Kidney epithelial cell (primary cell): ENCODE data around the gene AMY2B. TPM values are rescaled to one million over a fixed set of nuclear protein-coding genes. Genes with fewer than 3 reads are reported as not detected.
A peak's percentile ranks its signal among the peaks of the same experiment; 100 is the strongest.
"Not testable (repeated sequence)": the region's sequence is repeated elsewhere in the genome, so short reads cannot be mapped to it uniquely, and the experiment has no call there.

Experiments
- DNase-seq: peaks from one replicate; pipeline ENCODE4 v3.0.0-alpha.2; 2010; ENCODE audit warnings: low read depth
- H3K27me3 ChIP-seq: 2 replicates; pipeline ENCODE4 v1.6.0; 2011; ENCODE audit warnings: low read length; ENCODE audit not compliant: control insufficient read depth, insufficient read depth
- H3K36me3 ChIP-seq: 2 replicates; pipeline ENCODE4 v1.5.1; 2011; ENCODE audit warnings: low read length; ENCODE audit not compliant: control insufficient read depth, insufficient read depth
- H3K4me3 ChIP-seq: 2 replicates; pipeline ENCODE4 v1.5.1; 2011; ENCODE audit warnings: low read depth, mild to moderate bottlenecking, control low read depth, low read length
- CTCF ChIP-seq: IDR thresholded peaks from 2 replicates; pipeline ENCODE4 v1.5.1; 2011; ENCODE audit warnings: mild to moderate bottlenecking, moderate library complexity, low read length, control low read depth, inconsistent platforms; ENCODE audit not compliant: insufficient read depth, poor library complexity, severe bottlenecking
- total RNA-seq: library from RNA; depleted of rRNA; stranded (reverse); fragments of >200 nt; gene quantifications from 2 replicates; pipeline ENCODE4 v1.2.3, GENCODE V29; 2015

The AMY2B gene
- 3.4 and 6.3 TPM in 2 replicates for total RNA-seq

DNA sequence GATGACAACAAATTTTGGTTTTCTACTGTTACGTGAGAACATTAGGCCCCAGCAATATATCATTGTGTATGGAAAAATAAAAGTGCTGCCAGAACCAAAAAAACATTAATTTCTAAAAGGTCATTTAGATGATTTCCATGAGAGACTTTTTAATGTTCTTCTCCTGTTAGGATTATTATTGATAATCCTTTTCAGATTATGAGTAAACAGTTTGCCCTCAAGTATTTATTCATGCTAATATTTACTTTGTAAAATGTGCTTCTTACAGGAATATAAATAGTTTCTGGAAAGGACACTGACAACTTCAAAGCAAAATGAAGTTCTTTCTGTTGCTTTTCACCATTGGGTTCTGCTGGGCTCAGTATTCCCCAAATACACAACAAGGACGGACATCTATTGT, at the start of gene AMY2B:
Gene AMY2B (plus strand): TSS at position 301 of the 400 bp plus-strand sequence. CDS start 14 bp downstream, at position 315.
- H3K4me3 ChIP-seq, DNase-seq, H3K36me3 ChIP-seq, H3K27me3 ChIP-seq: not testable (repeated sequence)

- no peak for TF ChIP-seq CTCF
- no peaks in the 10 kb centered on the region for H3K27me3 ChIP-seq
- H3K4me3 ChIP-seq, result no peak overlapping the region
- no peak for DNase-seq
- H3K36me3 ChIP-seq, result no peaks in the 10 kb centered on the region
These were observed 48.0 kb upstream of the AMY2B start for GRCh38 chr1:103523346-103523745.

DNA sequence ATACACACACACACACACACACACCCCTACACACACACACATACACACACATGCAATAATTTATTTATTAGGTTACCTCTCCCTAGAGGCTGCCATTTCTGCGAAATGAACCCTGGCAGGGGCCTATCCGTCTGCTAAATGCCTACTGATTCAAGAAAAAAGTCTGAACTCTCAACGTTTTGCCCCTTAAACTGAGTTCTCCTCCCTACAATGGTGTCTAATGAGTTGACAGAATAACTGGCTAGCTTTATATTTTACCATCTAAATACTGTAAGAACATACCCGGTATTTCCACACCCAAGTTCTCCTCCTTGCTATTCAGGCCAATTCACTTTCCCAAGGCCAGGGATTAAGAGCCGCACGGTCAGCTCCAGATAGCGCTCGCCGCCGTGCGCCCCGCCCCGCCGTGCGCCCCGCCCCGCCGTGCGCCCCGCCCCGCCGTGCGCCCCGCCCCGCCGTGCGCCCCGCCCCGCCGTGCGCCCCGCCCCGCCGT, 46.2 kb upstream of the AMY2B start:
- peaks cover 2% of the 10 kb centered on the region for H3K36me3 ChIP-seq
- peak overlapping the region; percentile 29 for H3K4me3 ChIP-seq
- DNase-seq, result no peak
- no peak for TF ChIP-seq CTCF
- no peaks in the 10 kb centered on the region for H3K27me3 ChIP-seq

DNA sequence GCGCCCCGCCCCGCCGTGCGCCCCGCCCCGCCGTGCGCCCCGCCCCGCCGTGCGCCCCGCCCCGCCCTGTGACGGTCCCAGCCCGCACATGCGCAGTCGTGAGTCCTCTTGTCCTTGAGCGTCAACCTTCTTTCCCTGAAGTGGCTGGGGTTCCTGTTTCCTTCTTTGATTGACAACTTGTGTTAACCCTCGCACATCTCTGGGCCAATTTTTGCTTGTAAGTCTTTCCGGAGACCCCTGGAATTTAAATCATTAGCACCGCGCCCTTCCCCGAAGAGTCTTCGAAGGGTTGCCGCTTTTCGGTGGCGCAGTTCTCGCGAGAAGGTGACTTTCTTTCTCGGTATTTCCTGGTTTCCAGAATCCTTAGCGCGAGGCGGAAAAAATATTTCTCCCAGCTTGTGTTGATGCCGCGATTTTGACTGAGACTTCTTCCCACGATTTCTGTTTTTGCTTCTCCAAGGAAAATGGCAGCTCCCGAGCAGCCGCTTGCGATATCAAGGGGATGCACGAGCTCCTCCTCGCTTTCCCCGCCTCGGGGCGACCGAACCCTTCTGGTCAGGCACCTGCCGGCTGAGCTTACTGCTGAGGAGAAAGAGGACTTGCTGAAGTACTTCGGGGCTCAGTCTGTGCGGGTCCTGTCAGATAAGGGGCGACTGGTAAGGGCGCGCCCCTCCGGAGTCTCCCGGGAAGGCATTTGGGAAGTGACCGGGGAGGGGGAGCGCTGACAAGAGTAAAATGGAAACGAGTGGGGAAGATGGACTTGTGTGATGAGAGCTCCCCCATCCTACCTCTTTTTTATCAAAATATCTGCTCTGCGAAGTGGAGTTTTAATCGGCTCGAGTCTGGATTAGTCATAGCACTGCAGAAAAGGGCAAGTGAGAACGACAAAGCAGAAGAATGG, 45.5 kb upstream of the AMY2B start, which contains the start of gene RNPC3:
Gene RNPC3 (plus strand): TSS at position 93 of the 901 bp plus-strand sequence. CDS start 372 bp downstream, at position 465.
- no peak for TF ChIP-seq CTCF
- no peaks in the 10 kb centered on the region for H3K27me3 ChIP-seq

DNA sequence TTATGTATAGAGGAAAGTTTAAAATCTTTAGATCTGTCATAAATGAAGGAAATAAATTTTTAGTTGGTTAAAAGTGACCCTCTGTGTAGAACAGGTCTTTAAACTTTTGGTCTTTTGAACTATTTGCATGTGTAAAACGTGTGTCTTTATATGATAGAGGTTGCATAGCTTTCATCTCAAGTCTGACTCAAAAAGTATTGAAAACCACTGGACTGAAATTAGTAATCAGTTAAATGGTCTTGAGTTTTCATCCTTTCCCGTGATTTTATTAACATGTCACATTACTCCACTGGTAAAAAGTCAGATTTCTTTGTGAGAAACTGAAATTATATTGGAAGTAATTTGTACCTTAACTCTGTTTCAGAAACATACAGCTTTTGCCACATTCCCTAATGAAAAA, 44.1 kb upstream of the AMY2B start:
- H3K27me3 ChIP-seq, result no peaks in the 10 kb centered on the region
- TF ChIP-seq CTCF, result no peak
- DNase-seq, result no peak
- H3K36me3 ChIP-seq, result peaks cover 2% of the 10 kb centered on the region
- H3K4me3 ChIP-seq, result peak overlapping the region; percentile 81

More for the DNA sequence above, 45.5 kb upstream of the AMY2B start, which contains the start of gene RNPC3:
- Histone ChIP-seq H3K36me3 (peaks cover 2% of the 10 kb centered on the region), H3K4me3 (peak within 1 kb of the TSS; percentile 81)
- DNase-seq, result peak; percentile 74

DNA sequence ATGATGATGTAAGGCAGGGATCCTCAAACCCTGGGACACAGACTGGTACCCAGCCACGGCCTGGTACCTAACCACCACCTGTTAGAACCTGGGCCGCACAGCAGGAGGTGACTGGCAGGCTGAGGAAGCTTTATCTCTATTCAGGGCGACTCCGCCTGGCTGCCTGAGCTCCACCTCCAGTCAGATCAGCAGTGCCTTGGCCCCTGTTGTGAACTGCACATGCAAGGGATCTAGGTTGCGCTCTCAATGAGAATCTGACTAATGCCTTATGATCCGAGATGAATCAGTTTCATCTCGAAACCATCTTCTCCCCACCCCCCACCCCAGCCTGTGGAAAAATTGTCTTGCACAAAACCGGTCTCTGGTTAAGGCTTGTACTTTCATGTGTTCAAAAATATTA, 41.6 kb upstream of the AMY2B start:
- no peaks in the 10 kb centered on the region for H3K27me3 ChIP-seq
- peaks cover 2% of the 10 kb centered on the region for H3K36me3 ChIP-seq
- TF ChIP-seq CTCF, result no peak
- no peak overlapping the region for H3K4me3 ChIP-seq
- DNase-seq, result no peak
